DMS114 treated with DMSO at 0.1 percent for 48 hours (cell line): ENCODE measurements around the gene MAD2L2.

Experiments
- DNase-seq: peaks from one replicate; lab custom pipeline; 2025; ENCODE audit not compliant: unreplicated experiment; lab: John Stamatoyannopoulos, UW

The MAD2L2 gene

GRCh38 chr1:11705596-11705995 lies 24.6 kb upstream of the MAD2L2 start:
- no peak for DNase-seq

GRCh38 chr1:11704691-11705475 lies 23.9 kb upstream of the MAD2L2 start:
- DNase-seq = no peak

GRCh38 chr1:11704194-11704529 lies 23.2 kb upstream of the MAD2L2 start:
- DNase-seq = no peak

GRCh38 chr1:11703357-11704193 lies 22.6 kb upstream of the MAD2L2 start:
- DNase-seq = no peak

- DNase-seq = no peak
These were observed 21.2 kb upstream of the MAD2L2 start for GRCh38 chr1:11701981-11702803.

- no peak for DNase-seq
These were observed 20.6 kb upstream of the MAD2L2 start for GRCh38 chr1:11701551-11701961.

- DNase-seq = no peak
These were observed 19.9 kb upstream of the MAD2L2 start for GRCh38 chr1:11700601-11701467.

GRCh38 chr1:11697893-11698210 lies 16.9 kb upstream of the MAD2L2 start:
- DNase-seq = no peak

- DNase-seq = no peak
These were observed 16.4 kb upstream of the MAD2L2 start for GRCh38 chr1:11697188-11697892.

- DNase-seq = no peak
These were observed 14.9 kb upstream of the MAD2L2 start for GRCh38 chr1:11695861-11696260.

GRCh38 chr1:11693917-11694316 lies 13.0 kb upstream of the MAD2L2 start:
- DNase-seq = no peak

- DNase-seq = no peak
These were observed 12.2 kb upstream of the MAD2L2 start for GRCh38 chr1:11693024-11693590.

- no peak for DNase-seq
These were observed 11.2 kb upstream of the MAD2L2 start for GRCh38 chr1:11691928-11692711.

GRCh38 chr1:11691302-11691914 lies 10.5 kb upstream of the MAD2L2 start, which contains the start of gene DRAXIN:
DRAXIN (plus strand) TSS chr1:11691710; CDS start chr1:11706259, 14,549 bp downstream.
- no peak for DNase-seq

- DNase-seq = no peak
These were observed 9.7 kb upstream of the MAD2L2 start for GRCh38 chr1:11690397-11691301.

GRCh38 chr1:11688506-11688905 lies 7.6 kb upstream of the MAD2L2 start:
- no peak for DNase-seq

GRCh38 chr1:11685210-11685752 lies 4.3 kb upstream of the MAD2L2 start:
- no peak for DNase-seq
